Activated T-helper 1 cell treated with anti-CD3 and anti-CD28 coated beads, Interleukin-12 subunit alpha, Interleukin-12 subunit beta, Interleukin-2, Interleukin-4 antibody, amounts not matched to agents 30 ng/mL and 10 ng/mL and 1 ng/mL, durations not matched to agents 14 hours and 24 hours and 36 hours (primary cell): ENCODE measurements around the gene DNAL4. TPM values are rescaled to one million over a fixed set of nuclear protein-coding genes. Genes with fewer than 3 reads are reported as not detected.

Source experiments
- DNase-seq: peaks from one replicate; pipeline ENCODE4 v3.0.0; 2021; ENCODE audit warnings: low spot score
- H3K27ac Mint-ChIP-seq: one replicate; pipeline ENCODE4 v1.8.0; 2021; ENCODE audit warnings: mild to moderate bottlenecking, mixed read lengths
- H3K27me3 Mint-ChIP-seq: one replicate; pipeline ENCODE4 v1.8.0; 2022; ENCODE audit warnings: mild to moderate bottlenecking, moderate library complexity, mixed read lengths; ENCODE audit not compliant: insufficient read depth
- H3K36me3 Mint-ChIP-seq: one replicate; pipeline ENCODE4 v1.8.0; 2021; ENCODE audit warnings: low read depth, mixed read lengths
- H3K4me1 Mint-ChIP-seq: one replicate; pipeline ENCODE4 v1.8.0; 2021; ENCODE audit warnings: low read depth, mixed read lengths
- H3K4me3 Mint-ChIP-seq: one replicate; pipeline ENCODE4 v1.8.0; 2021; ENCODE audit warnings: mild to moderate bottlenecking, moderate library complexity, mixed read lengths
- H3K9me3 Mint-ChIP-seq: one replicate; pipeline ENCODE4 v1.8.0; 2021; ENCODE audit warnings: mixed read lengths
- intact Hi-C: fragments of 100-400 bp; cut with micrococcal nuclease; formaldehyde crosslinking; loops from one replicate; pipeline ENCODE4 v1.15.1; 2024
- total RNA-seq: library from RNA; stranded (reverse); gene quantifications from 2 replicates; pipeline ENCODE4 v1.2.3, GENCODE V29; 2022

Gene DNAL4
- total RNA-seq, 1 donor from 2014 or later, result 5.0 TPM

GRCh38 chr22:38832005-38832978, 38.3 kb upstream of the DNAL4 start:
- H3K27me3 Mint-ChIP-seq, result no peaks in the 10 kb centered on the region
- DNase-seq, result no peak
- no peak overlapping the region for H3K27ac Mint-ChIP-seq
- intact Hi-C loops, result no loop called here
- no peak overlapping the region for H3K4me3 Mint-ChIP-seq
- no peaks in the 10 kb centered on the region for H3K4me1 Mint-ChIP-seq
- H3K36me3 Mint-ChIP-seq, result no peaks in the 10 kb centered on the region
- H3K9me3 Mint-ChIP-seq, result no peaks in the 10 kb centered on the region

- H3K9me3 Mint-ChIP-seq, result no peaks in the 10 kb centered on the region
- no peaks in the 10 kb centered on the region for H3K4me1 Mint-ChIP-seq
- no peak overlapping the region for H3K4me3 Mint-ChIP-seq
- no peak for DNase-seq
- no peaks in the 10 kb centered on the region for H3K27me3 Mint-ChIP-seq
- H3K36me3 Mint-ChIP-seq, result no peaks in the 10 kb centered on the region
- no peak overlapping the region for H3K27ac Mint-ChIP-seq
- intact Hi-C loops, result no loop called here
Observed at GRCh38 chr22:38831166-38831945, 37.4 kb upstream of the DNAL4 start.

- intact Hi-C loops, result no loop called here
- Mint-ChIP-seq H3K4me1 (no peaks in the 10 kb centered on the region), H3K27ac (no peak overlapping the region), H3K27me3 (no peaks in the 10 kb centered on the region), H3K4me3 (no peak overlapping the region), H3K9me3 (no peaks in the 10 kb centered on the region), H3K36me3 (no peaks in the 10 kb centered on the region)
- DNase-seq, result no peak
Observed at GRCh38 chr22:38830845-38831108, 36.8 kb upstream of the DNAL4 start.

GRCh38 chr22:38830026-38830844, 36.3 kb upstream of the DNAL4 start:
- Mint-ChIP-seq H3K36me3 (no peaks in the 10 kb centered on the region), H3K9me3 (no peaks in the 10 kb centered on the region), H3K27ac (no peak overlapping the region), H3K4me1 (no peaks in the 10 kb centered on the region), H3K4me3 (no peak overlapping the region), H3K27me3 (no peaks in the 10 kb centered on the region)
- intact Hi-C loops, result no loop called here
- DNase-seq, result no peak

GRCh38 chr22:38829485-38829884, 35.5 kb upstream of the DNAL4 start:
- H3K4me3 Mint-ChIP-seq, result no peak overlapping the region
- no peaks in the 10 kb centered on the region for H3K27me3 Mint-ChIP-seq
- no peaks in the 10 kb centered on the region for H3K36me3 Mint-ChIP-seq
- intact Hi-C loops, result no loop called here
- no peaks in the 10 kb centered on the region for H3K9me3 Mint-ChIP-seq
- no peak overlapping the region for H3K27ac Mint-ChIP-seq
- DNase-seq, result no peak
- H3K4me1 Mint-ChIP-seq, result no peaks in the 10 kb centered on the region

- Mint-ChIP-seq H3K27me3 (no peaks in the 10 kb centered on the region), H3K27ac (no peak overlapping the region), H3K9me3 (no peaks in the 10 kb centered on the region), H3K4me1 (no peaks in the 10 kb centered on the region), H3K4me3 (no peak overlapping the region), H3K36me3 (no peaks in the 10 kb centered on the region)
- no peak for DNase-seq
- intact Hi-C loops, result no loop called here
Observed at GRCh38 chr22:38828616-38829205, 34.8 kb upstream of the DNAL4 start.

GRCh38 chr22:38828191-38828590, 34.2 kb upstream of the DNAL4 start:
- DNase-seq, result no peak
- Mint-ChIP-seq H3K27ac (no peak overlapping the region), H3K36me3 (no peaks in the 10 kb centered on the region), H3K9me3 (no peaks in the 10 kb centered on the region), H3K4me3 (no peak overlapping the region), H3K27me3 (no peaks in the 10 kb centered on the region), H3K4me1 (no peaks in the 10 kb centered on the region)
- intact Hi-C loops, result no loop called here

GRCh38 chr22:38827510-38827909, 33.6 kb upstream of the DNAL4 start:
- intact Hi-C loops, result no loop called here
- H3K9me3 Mint-ChIP-seq, result no peaks in the 10 kb centered on the region
- H3K4me3 Mint-ChIP-seq, result no peak overlapping the region
- no peak overlapping the region for H3K27ac Mint-ChIP-seq
- H3K27me3 Mint-ChIP-seq, result no peaks in the 10 kb centered on the region
- no peaks in the 10 kb centered on the region for H3K4me1 Mint-ChIP-seq
- no peaks in the 10 kb centered on the region for H3K36me3 Mint-ChIP-seq
- DNase-seq, result no peak

GRCh38 chr22:38826801-38827200, 32.9 kb upstream of the DNAL4 start:
- no peaks in the 10 kb centered on the region for H3K4me1 Mint-ChIP-seq
- H3K27me3 Mint-ChIP-seq, result no peaks in the 10 kb centered on the region
- intact Hi-C loops, result no loop called here
- H3K27ac Mint-ChIP-seq, result no peak overlapping the region
- H3K36me3 Mint-ChIP-seq, result no peaks in the 10 kb centered on the region
- no peak for DNase-seq
- no peaks in the 10 kb centered on the region for H3K9me3 Mint-ChIP-seq
- no peak overlapping the region for H3K4me3 Mint-ChIP-seq

GRCh38 chr22:38826386-38826785, 32.4 kb upstream of the DNAL4 start:
- no peak overlapping the region for H3K4me3 Mint-ChIP-seq
- no peaks in the 10 kb centered on the region for H3K36me3 Mint-ChIP-seq
- intact Hi-C loops, result no loop called here
- no peaks in the 10 kb centered on the region for H3K4me1 Mint-ChIP-seq
- no peaks in the 10 kb centered on the region for H3K27me3 Mint-ChIP-seq
- H3K27ac Mint-ChIP-seq, result no peak overlapping the region
- H3K9me3 Mint-ChIP-seq, result no peaks in the 10 kb centered on the region
- no peak for DNase-seq

GRCh38 chr22:38824585-38824984, 30.6 kb upstream of the DNAL4 start:
- H3K4me3 Mint-ChIP-seq, result no peak overlapping the region
- peak; percentile 38 for DNase-seq
- H3K9me3 Mint-ChIP-seq, result no peaks in the 10 kb centered on the region
- H3K27me3 Mint-ChIP-seq, result no peaks in the 10 kb centered on the region
- intact Hi-C loops, result no loop called here
- H3K27ac Mint-ChIP-seq, result no peak overlapping the region
- H3K4me1 Mint-ChIP-seq, result no peaks in the 10 kb centered on the region
- H3K36me3 Mint-ChIP-seq, result no peaks in the 10 kb centered on the region

- no peak for DNase-seq
- Mint-ChIP-seq H3K36me3 (no peaks in the 10 kb centered on the region), H3K27ac (no peak overlapping the region), H3K4me1 (no peaks in the 10 kb centered on the region), H3K27me3 (no peaks in the 10 kb centered on the region), H3K9me3 (no peaks in the 10 kb centered on the region), H3K4me3 (no peak overlapping the region)
- intact Hi-C loops, result no loop called here
Observed at GRCh38 chr22:38823637-38824036, 29.7 kb upstream of the DNAL4 start.
